Measurements from ENCODE around the gene BRINP3. TPM values are rescaled to one million over a fixed set of nuclear protein-coding genes. Genes with fewer than 3 reads are reported as not detected.

The BRINP3 gene
- total and polyA plus RNA-seq, 2 experiments from 2014 or later: not detected

DNA sequence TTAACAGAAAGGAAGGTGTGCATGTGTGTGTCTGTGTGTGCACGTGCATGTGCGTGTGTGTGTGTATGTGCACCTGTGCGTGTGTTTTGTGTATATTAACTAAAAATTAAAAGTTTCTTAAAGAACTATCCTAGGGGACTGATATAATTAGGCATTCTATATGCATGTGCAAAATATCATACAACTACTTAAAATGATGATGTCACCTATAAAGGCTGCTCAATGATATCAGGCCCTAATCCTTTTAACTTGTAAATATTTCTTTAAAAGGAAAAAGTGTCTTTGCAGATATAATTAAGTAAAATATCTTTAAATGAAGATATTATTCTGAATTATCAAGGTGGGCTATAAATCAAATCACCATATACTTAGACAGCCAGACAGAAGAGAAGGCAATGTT is 64.5 kb downstream of the BRINP3 start (continued):
- TF ChIP-seq, protein P1, sequence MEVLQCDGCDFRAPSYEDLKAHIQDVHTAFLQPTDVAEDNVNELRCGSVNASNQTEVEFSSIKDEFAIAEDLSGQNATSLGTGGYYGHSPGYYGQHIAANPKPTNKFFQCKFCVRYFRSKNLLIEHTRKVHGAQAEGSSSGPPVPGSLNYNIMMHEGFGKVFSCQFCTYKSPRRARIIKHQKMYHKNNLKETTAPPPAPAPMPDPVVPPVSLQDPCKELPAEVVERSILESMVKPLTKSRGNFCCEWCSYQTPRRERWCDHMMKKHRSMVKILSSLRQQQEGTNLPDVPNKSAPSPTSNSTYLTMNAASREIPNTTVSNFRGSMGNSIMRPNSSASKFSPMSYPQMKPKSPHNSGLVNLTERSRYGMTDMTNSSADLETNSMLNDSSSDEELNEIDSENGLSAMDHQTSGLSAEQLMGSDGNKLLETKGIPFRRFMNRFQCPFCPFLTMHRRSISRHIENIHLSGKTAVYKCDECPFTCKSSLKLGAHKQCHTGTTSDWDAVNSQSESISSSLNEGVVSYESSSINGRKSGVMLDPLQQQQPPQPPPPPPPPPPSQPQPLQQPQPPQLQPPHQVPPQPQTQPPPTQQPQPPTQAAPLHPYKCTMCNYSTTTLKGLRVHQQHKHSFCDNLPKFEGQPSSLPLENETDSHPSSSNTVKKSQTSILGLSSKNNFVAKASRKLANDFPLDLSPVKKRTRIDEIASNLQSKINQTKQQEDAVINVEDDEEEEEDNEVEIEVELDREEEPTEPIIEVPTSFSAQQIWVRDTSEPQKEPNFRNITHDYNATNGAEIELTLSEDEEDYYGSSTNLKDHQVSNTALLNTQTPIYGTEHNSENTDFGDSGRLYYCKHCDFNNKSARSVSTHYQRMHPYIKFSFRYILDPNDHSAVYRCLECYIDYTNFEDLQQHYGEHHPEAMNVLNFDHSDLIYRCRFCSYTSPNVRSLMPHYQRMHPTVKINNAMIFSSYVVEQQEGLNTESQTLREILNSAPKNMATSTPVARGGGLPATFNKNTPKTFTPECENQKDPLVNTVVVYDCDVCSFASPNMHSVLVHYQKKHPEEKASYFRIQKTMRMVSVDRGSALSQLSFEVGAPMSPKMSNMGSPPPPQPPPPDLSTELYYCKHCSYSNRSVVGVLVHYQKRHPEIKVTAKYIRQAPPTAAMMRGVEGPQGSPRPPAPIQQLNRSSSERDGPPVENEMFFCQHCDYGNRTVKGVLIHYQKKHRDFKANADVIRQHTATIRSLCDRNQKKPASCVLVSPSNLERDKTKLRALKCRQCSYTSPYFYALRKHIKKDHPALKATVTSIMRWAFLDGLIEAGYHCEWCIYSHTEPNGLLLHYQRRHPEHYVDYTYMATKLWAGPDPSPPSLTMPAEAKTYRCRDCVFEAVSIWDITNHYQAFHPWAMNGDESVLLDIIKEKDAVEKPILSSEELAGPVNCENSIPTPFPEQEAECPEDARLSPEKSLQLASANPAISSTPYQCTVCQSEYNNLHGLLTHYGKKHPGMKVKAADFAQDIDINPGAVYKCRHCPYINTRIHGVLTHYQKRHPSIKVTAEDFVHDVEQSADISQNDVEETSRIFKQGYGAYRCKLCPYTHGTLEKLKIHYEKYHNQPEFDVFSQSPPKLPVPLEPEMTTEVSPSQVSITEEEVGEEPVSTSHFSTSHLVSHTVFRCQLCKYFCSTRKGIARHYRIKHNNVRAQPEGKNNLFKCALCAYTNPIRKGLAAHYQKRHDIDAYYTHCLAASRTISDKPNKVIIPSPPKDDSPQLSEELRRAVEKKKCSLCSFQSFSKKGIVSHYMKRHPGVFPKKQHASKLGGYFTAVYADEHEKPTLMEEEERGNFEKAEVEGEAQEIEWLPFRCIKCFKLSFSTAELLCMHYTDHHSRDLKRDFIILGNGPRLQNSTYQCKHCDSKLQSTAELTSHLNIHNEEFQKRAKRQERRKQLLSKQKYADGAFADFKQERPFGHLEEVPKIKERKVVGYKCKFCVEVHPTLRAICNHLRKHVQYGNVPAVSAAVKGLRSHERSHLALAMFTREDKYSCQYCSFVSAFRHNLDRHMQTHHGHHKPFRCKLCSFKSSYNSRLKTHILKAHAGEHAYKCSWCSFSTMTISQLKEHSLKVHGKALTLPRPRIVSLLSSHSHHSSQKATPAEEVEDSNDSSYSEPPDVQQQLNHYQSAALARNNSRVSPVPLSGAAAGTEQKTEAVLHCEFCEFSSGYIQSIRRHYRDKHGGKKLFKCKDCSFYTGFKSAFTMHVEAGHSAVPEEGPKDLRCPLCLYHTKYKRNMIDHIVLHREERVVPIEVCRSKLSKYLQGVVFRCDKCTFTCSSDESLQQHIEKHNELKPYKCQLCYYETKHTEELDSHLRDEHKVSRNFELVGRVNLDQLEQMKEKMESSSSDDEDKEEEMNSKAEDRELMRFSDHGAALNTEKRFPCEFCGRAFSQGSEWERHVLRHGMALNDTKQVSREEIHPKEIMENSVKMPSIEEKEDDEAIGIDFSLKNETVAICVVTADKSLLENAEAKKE (CRISPR knock-in tag; IDR thresholded peaks at IDR 0.05): no peak
- TF ChIP-seq EZH2 (IDR thresholded peaks at IDR 0.05; ENCODE audit: low read depth, unreplicated experiment) (no peak), JUNB (IDR thresholded peaks at IDR 0.05; ENCODE audit: unreplicated experiment) (no peak)

DNA sequence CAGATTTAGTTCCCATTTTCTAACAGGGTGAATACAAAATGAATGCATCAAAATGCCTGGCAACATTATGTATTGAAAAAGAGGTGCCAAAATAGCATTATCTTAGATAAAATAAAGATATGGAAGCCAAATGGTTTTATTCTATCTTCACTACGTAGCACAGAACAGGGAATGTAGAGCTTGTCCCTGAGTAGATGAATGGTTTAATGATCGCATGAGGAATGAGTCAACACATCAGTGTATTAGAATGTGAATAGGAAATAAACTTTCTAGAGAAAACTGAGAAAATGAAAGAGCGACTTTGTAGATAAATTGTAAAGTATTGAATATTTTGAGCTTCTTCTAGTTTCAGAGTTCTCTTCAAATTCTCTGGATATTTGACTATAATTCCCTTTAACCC is 74.3 kb downstream of the BRINP3 start:
- no peaks in the 10 kb centered on the region for H3K36me3 Mint-ChIP-seq (ENCODE audit: low read depth)
- H3K79me2 ChIP-seq (replicated peaks; ENCODE audit: insufficient read depth): no peaks in the 10 kb centered on the region
- no peak overlapping the region for H3K4me3 Mint-ChIP-seq
- H3K4me3 ChIP-seq: no peak overlapping the region
- no peaks in the 10 kb centered on the region for H3K9me2 ChIP-seq (ENCODE audit: insufficient read depth)
- H3K27ac ChIP-seq (ENCODE audit: low read depth): no peak overlapping the region
- TF ChIP-seq POLR2AphosphoS5 (IDR thresholded peaks at IDR 0.05; ENCODE audit: low read depth): no peak
- TF ChIP-seq, protein P2, sequence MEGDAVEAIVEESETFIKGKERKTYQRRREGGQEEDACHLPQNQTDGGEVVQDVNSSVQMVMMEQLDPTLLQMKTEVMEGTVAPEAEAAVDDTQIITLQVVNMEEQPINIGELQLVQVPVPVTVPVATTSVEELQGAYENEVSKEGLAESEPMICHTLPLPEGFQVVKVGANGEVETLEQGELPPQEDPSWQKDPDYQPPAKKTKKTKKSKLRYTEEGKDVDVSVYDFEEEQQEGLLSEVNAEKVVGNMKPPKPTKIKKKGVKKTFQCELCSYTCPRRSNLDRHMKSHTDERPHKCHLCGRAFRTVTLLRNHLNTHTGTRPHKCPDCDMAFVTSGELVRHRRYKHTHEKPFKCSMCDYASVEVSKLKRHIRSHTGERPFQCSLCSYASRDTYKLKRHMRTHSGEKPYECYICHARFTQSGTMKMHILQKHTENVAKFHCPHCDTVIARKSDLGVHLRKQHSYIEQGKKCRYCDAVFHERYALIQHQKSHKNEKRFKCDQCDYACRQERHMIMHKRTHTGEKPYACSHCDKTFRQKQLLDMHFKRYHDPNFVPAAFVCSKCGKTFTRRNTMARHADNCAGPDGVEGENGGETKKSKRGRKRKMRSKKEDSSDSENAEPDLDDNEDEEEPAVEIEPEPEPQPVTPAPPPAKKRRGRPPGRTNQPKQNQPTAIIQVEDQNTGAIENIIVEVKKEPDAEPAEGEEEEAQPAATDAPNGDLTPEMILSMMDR (conservative IDR thresholded peaks at IDR 0.05; ENCODE audit: low read depth in 2 of 2): no peak
- H3K4me2 ChIP-seq: no peak overlapping the region
- DNase-seq (ENCODE audit: low spot score) (no peak), ATAC-seq (no peak)
- no peaks in the 10 kb centered on the region for H3K9me3 Mint-ChIP-seq
- no peak overlapping the region for H3K27ac Mint-ChIP-seq
- H3K4me1 Mint-ChIP-seq: peaks cover 4% of the 10 kb centered on the region; the same call in 2 of the 3 replicates
- no peak overlapping the region for H2AFZ ChIP-seq
- no peaks in the 10 kb centered on the region for H3F3A ChIP-seq (replicated peaks; ENCODE audit: low read depth)
- no peaks in the 10 kb centered on the region for H3K36me3 ChIP-seq (ENCODE audit: insufficient read depth)
- peaks cover 11% of the 10 kb centered on the region; the same call in 1 of the 2 replicates for H3K4me1 ChIP-seq (ENCODE audit: insufficient read depth)
- no peaks in the 10 kb centered on the region for H4K20me1 ChIP-seq (replicated peaks; ENCODE audit: insufficient read depth)
- no peaks in the 10 kb centered on the region for H3K27me3 ChIP-seq (ENCODE audit: insufficient read depth)
- H3K27me3 Mint-ChIP-seq (ENCODE audit: insufficient read depth, low read depth, poor library complexity): no peaks in the 10 kb centered on the region
